Left cardiac atrium (tissue), 4 donors: ENCODE measurements around the gene ITFG2. TPM values are rescaled to one million over a fixed set of nuclear protein-coding genes. Genes with fewer than 3 reads are reported as not detected.
"Not testable (repeated sequence)": the region's sequence is repeated elsewhere in the genome, so short reads cannot be mapped to it uniquely, and the experiment has no call there.

Experiments used
- ATAC-seq, 2 donors: fragments of 200-7000 bp; cut with Tn5 transposase; one replicate each; pipeline ENCODE4 v1.9.1; 2020; ENCODE audit warnings: mild to moderate bottlenecking in 2 of 2, moderate library complexity in 2 of 2
- DNase-seq: peaks from one replicate; pipeline ENCODE4 v3.0.0-alpha.2; 2020
- intact Hi-C, 2 donors: fragments of 100-400 bp; cut with DNase I; formaldehyde crosslinking; loops; one replicate each; pipeline versions ENCODE4 v1.14.1 to v1.15.1; 2022 to 2023
- long read RNA-seq: library from polyadenylated mRNA; unstranded; transcript quantifications from one replicate; pipeline ENCODE4 v2.0.0, GENCODE V29; 2021
- total RNA-seq, 2 donors: library from RNA; stranded (reverse); fragmentation: NEBNext Ultra II Directional; extraction: Animal tissue kit (Norgen Biotek cat#: 25700); gene quantifications; one replicate each; pipeline ENCODE4 v1.2.1, GENCODE V29; 2021
- donor health status: DM: no; HTN: yes; CAD: no.
- donor health status: DM: no; HTN: yes; CAD: no; lungs with severe emphysema.
- donor health status: DM: yes; HTN: yes; CAD: no.
- donor health status: Dilated cardiomyopathy.

ITFG2 gene
- 10 to 100 TPM; 16.4 TPM for total RNA-seq
- long read RNA-seq, transcript ITFG2-201 (12 exons, 2,361 nt), result major isoform, 21 of 42 reads
- long read RNA-seq, partial matches to known transcripts, result 2 of 42 reads
- long read RNA-seq, other reads (novel, unspliced or antisense), result 17 of 42 reads

- peak; percentile 99 for DNase-seq
- ATAC-seq, result peak; percentile 98 to 99
- intact Hi-C loops, result no loop called here
These were observed at the start of gene ITFG2 for GRCh38 chr12:2812290-2813213. TSS of gene ITFG2 (plus strand) at chr12:2812668. CDS start at chr12:2812761, 93 bp downstream.

- intact Hi-C loops, result no loop called here
- DNase-seq, result no peak
These were observed 48.1 kb upstream of the ITFG2 start for GRCh38 chr12:2764398-2764797.

GRCh38 chr12:2765052-2765451 is 47.4 kb upstream of the ITFG2 start:
- DNase-seq, result no peak
- intact Hi-C loops, result no loop called here
- ATAC-seq, result no peak

More at GRCh38 chr12:2764398-2764797, 48.1 kb upstream of the ITFG2 start:
- ATAC-seq, result no peak

GRCh38 chr12:2765608-2766007 is 46.9 kb upstream of the ITFG2 start:
- intact Hi-C loops, result no loop called here
- ATAC-seq, result no peak
- no peak for DNase-seq

GRCh38 chr12:2768224-2768961 is 44.1 kb upstream of the ITFG2 start:
- intact Hi-C loops, result no loop called here
- ATAC-seq (no peak), DNase-seq (no peak)

- no peak for ATAC-seq
These were observed 42.5 kb upstream of the ITFG2 start for GRCh38 chr12:2769866-2770533.

GRCh38 chr12:2770544-2770943 is 41.9 kb upstream of the ITFG2 start:
- DNase-seq, intact Hi-C loops, ATAC-seq: not testable (repeated sequence)

More at GRCh38 chr12:2769866-2770533, 42.5 kb upstream of the ITFG2 start:
- DNase-seq, result no peak
- intact Hi-C loops, result no loop called here

GRCh38 chr12:2772370-2772769 is 40.1 kb upstream of the ITFG2 start:
- DNase-seq, result no peak
- ATAC-seq, result peak in 1 of 2 donors; percentile 38
- intact Hi-C loops, result no loop called here

- intact Hi-C loops, result no loop called here
- no peak for ATAC-seq
These were observed 39.1 kb upstream of the ITFG2 start for GRCh38 chr12:2773199-2773875.

GRCh38 chr12:2775431-2775830 is 37.0 kb upstream of the ITFG2 start:
- no peak for DNase-seq
- intact Hi-C loops, result no loop called here
- peak; percentile 63 to 74 for ATAC-seq

More at GRCh38 chr12:2773199-2773875, 39.1 kb upstream of the ITFG2 start:
- no peak for DNase-seq

GRCh38 chr12:2776129-2776806 is 36.2 kb upstream of the ITFG2 start:
- intact Hi-C loops, result no loop called here
- no peak for ATAC-seq
- no peak for DNase-seq

- intact Hi-C loops, result no loop called here
- ATAC-seq (no peak), DNase-seq (no peak)
These were observed 33.2 kb upstream of the ITFG2 start for GRCh38 chr12:2779281-2779680.

GRCh38 chr12:2783936-2784600 is 28.4 kb upstream of the ITFG2 start:
- DNase-seq (peak; percentile 68), ATAC-seq (peak; percentile 97)
- intact Hi-C loops, result loop anchor here in 1 of 2 donors (2.0 kb wide), 1 partner anchor 43 kb away; no protein-coding TSS in a partner anchor

- intact Hi-C loops, result no loop called here
- no peak for ATAC-seq
These were observed 27.5 kb upstream of the ITFG2 start for GRCh38 chr12:2785017-2785416.

GRCh38 chr12:2791089-2791488 is 21.4 kb upstream of the ITFG2 start:
- no peak for DNase-seq
- intact Hi-C loops, result no loop called here
- ATAC-seq, result no peak

More at GRCh38 chr12:2785017-2785416, 27.5 kb upstream of the ITFG2 start:
- no peak for DNase-seq

GRCh38 chr12:2792671-2793500 is 19.6 kb upstream of the ITFG2 start:
- intact Hi-C loops, result no loop called here
- DNase-seq (no peak), ATAC-seq (no peak)

- intact Hi-C loops, result no loop called here
- ATAC-seq, result no peak
- no peak for DNase-seq
These were observed 18.9 kb upstream of the ITFG2 start for GRCh38 chr12:2793561-2793960.
